Loucy (cell line): Measurements from ENCODE around the gene RPL23.

Experiments
- CTCF ChIP-seq: fragments of 200-600 bp; sonication (generic); conservative IDR thresholded peaks from 2 replicates; pipeline ENCODE4 v1.5.1; 2014; ENCODE audit warnings: mild to moderate bottlenecking, antibody characterized with exemption, low read length
- EZH2phosphoT487 ChIP-seq: fragments of 200-600 bp; IDR thresholded peaks from 2 replicates; pipeline ENCODE4 v1.6.1; 2018; ENCODE audit warnings: antibody characterized with exemption, mild to moderate bottlenecking, moderate library complexity, borderline replicate concordance

DNA sequence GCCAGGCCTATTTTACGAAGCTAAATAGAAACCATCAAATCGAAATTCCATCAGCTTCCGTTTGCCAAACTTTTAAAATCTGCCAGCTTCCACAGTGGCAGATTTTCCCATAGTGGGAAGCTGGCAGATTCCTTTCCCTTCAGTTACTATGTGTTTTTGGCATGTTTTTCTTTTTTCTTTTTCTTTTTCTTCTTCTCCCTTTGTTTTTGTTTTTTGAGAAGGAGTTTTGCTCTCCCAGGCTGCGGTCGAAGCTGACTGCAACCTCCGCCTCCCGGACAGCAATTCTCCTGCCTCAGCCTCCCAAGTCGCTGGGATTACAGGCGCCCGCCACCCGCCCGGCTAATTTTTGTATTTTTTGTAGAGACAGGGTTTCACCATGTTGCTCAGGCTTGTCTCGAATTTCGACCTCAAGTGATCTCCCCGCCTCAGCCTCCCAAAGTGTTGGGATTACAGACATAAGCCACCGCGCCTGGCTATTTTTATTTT, 27.7 kb downstream of the RPL23 start:
- TF ChIP-seq CTCF (no peak), EZH2phosphoT487 (no peak)
